Adrenal gland (tissue), 12 donors: Measurements from ENCODE around the gene TBX1. TPM values are rescaled to one million over a fixed set of nuclear protein-coding genes. Genes with fewer than 3 reads are reported as not detected.

ENCODE experiments used
- DNase-seq, 7 donors: peaks; one replicate each; pipeline ENCODE4 v3.0.0-alpha.2; 2019 to 2020
- H3K27ac ChIP-seq, 5 donors: fragments of 200-600 bp; sonication (generic) in 4 of 5; 1 replicate in 3 of 5; 2 replicates in 2 of 5; pipeline versions ENCODE4 v1.5.1 to v1.8.0; 2016 to 2020; ENCODE audit warnings: mild to moderate bottlenecking in 1 of 5
- H3K27me3 ChIP-seq: fragments of 200-600 bp; 2 replicates; pipeline ENCODE4 v1.8.0; 2021
- H3K36me3 ChIP-seq, 2 donors: fragments of 200-600 bp; replicated peaks in 1 of 2; 1 replicate in 1 of 2; 2 replicates in 1 of 2; pipeline versions ENCODE4 v1.5.1 to v1.8.0; 2018 to 2022
- H3K4me1 ChIP-seq, 2 donors: fragments of 200-600 bp; replicated peaks in 1 of 2; 1 replicate in 1 of 2; 2 replicates in 1 of 2; pipeline versions ENCODE4 v1.5.1 to v1.8.0; 2018 to 2021
- H3K4me3 ChIP-seq, 4 donors: fragments of 200-600 bp; sonication (generic) in 3 of 4; one replicate each; pipeline ENCODE4 v1.5.1; 2016 to 2018
- H3K9me3 ChIP-seq, 3 donors: fragments of 200-600 bp; sonication (generic) in 1 of 3; replicated peaks in 1 of 3; 1 replicate in 2 of 3; 2 replicates in 1 of 3; pipeline versions ENCODE4 v1.5.1 to v1.8.0; 2016 to 2021
- CTCF ChIP-seq, 6 experiments: fragments of 450-650 bp in 4 of 6; fragments of 200-600 bp in 2 of 6; sonication (generic) in 1 of 6; IDR thresholded peaks; 1 replicate in 5 of 6; 2 replicates in 1 of 6; pipeline versions ENCODE4 v1.5.1 to v1.8.0; 2016 to 2021; ENCODE audit warnings: antibody characterized with exemption in 6 of 6, mild to moderate bottlenecking in 2 of 6, moderate library complexity in 1 of 6
- POLR2A ChIP-seq, 2 donors: fragments of 450-650 bp; IDR thresholded peaks; one replicate each; pipeline ENCODE4 v1.6.1; 2017; ENCODE audit warnings: antibody characterized with exemption in 2 of 2, mild to moderate bottlenecking in 2 of 2, moderate library complexity in 1 of 2
- WGBS, 4 donors: extraction: QIAGEN DNeasy Blood & Tissue Kit in 2 of 4; methylation state at CpG; one replicate each; pipeline versions ENCODE4 v1.1.5 to v1.1.7; 2013 to 2017; 5-methylcytosine and 5-hydroxymethylcytosine counted together
- intact Hi-C, 2 donors: fragments of 100-400 bp; cut with DNase I; formaldehyde crosslinking; loops; one replicate each; pipeline versions ENCODE4 v1.14.1 to v1.15.0; 2022 to 2023
- polyA plus RNA-seq, 3 donors: library from polyadenylated mRNA; stranded (reverse); fragments of 200-250 nt in 2 of 3; fragments of 350-450 nt in 1 of 3; fragmentation: Illumina TruSeq in 1 of 3; extraction: RNeasy Lipid Tissue Mini Kit (QIAGEN cat#74804) in 1 of 3; gene quantifications; one replicate each; pipeline ENCODE4 v1.2.3, GENCODE V29; 2013 to 2014
- total RNA-seq, 9 donors: library from RNA; depleted of rRNA in 4 of 9; stranded (reverse); fragments of >200 nt in 4 of 9; fragments of 120-200 nt in 1 of 9; fragmentation: NEBNext Ultra II Directional in 1 of 9; extraction: Animal tissue kit (Norgen Biotek cat#: 25700) in 1 of 9; gene quantifications; one replicate each; pipeline versions ENCODE4 v1.1.0 to v1.2.4, GENCODE V29; 2013 to 2023
- donor health status: healthy with polysubstance abuse.
- donor health status: Bipolar disorder and iron deficiency.
- donor health status: DM: yes; HTN: yes; CAD: no.
- donor health status: DM: no; HTN: no; CAD: no.
- donor health status: DM: no; HTN: no; CAD: no.
- donor health status: DM: yes; HTN: yes; CAD: no.

Gene TBX1
- total and polyA plus RNA-seq, 12 donors = 0.11 to 10.1 (median 1.1) TPM; not detected in 3

DNA sequence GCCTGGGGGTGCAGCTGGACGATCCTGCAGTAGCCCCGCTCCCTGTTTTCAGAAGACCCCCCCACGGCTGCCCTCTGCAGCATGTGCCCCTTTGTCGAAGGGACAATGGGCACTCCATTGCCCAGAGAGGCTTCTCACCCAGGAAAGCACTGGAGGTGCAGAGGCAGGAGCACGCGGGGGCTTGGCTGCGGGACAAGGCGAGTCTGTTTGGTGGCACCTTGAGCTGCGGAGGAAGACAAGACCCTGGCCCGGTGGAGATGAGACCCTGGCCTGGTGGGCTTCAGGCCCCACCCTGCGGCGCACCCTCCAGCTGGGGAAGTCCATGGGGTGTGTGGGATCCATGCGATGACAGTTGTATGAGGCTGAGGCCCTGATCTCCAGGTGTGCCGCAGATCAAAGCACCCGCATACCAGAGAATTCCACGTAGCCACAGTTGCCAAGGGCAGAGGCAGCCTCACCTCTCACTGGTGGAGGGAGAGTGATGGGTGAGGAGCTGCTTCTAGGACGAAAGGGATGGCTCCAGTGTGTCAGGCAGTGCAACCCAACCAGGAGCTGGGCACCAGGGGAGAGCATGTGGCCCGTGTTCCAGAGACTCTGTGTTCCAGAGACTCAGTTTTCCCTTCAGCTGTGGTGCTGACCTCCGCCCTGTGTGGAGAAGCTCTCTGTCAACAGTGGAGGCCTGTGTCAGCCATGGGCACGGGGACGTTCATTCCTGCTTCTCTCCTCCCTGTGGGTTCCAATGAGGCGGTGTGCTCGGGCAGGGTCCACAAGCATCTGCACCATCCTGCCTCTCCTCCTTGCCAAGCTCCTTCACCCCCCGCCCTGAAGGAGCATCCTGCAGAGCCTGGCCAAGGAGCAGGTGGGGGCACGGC is 10.0 kb downstream of the TBX1 start:
- TF ChIP-seq CTCF (IDR thresholded peaks at IDR 0.05) = no peak
- no peak for TF ChIP-seq POLR2A (IDR thresholded peaks at IDR 0.05)
- no peak overlapping the region for H3K4me3 ChIP-seq
- 89 to 93% (median 91%) methylated on average over 17 to 25 of the region's 25 CpGs for WGBS, 4 donors
- intact Hi-C loops = no loop called here
- H3K27ac ChIP-seq = no peak overlapping the region
- peaks cover 50% of the 10 kb centered on the region for H3K27me3 ChIP-seq
- DNase-seq = no peak
- H3K4me1 ChIP-seq = peaks cover 6 to 11% of the 10 kb centered on the region in 2 donors
- H3K9me3 ChIP-seq = no peaks in the 10 kb centered on the region
- no peaks in the 10 kb centered on the region for H3K36me3 ChIP-seq

DNA sequence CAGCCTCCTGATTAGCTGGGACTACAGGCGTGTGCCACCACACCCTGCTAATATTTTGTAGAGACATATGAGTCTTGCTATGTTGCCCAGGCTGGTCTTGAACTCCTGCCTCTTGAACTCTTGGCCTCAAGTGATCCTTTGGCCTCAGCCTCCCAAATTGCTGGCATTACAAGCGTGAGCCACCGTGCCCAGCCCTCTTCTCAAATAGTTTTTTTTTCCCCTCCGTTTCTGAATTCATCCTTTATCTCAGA is 11.8 kb downstream of the TBX1 start:
- 72 to 83% (median 80%) methylated on average over 4 of the region's 4 CpGs for WGBS, 4 donors
- Histone ChIP-seq H3K4me3 (no peak overlapping the region), H3K27ac (no peak overlapping the region), H3K9me3 (no peaks in the 10 kb centered on the region), H3K4me1 (peaks cover 0 to 5% of the 10 kb centered on the region in 2 donors), H3K27me3 (peaks cover 34% of the 10 kb centered on the region), H3K36me3 (no peaks in the 10 kb centered on the region)
- TF ChIP-seq POLR2A (IDR thresholded peaks at IDR 0.05) (no peak), CTCF (IDR thresholded peaks at IDR 0.05) (no peak)
- intact Hi-C loops = no loop called here
- no peak for DNase-seq

DNA sequence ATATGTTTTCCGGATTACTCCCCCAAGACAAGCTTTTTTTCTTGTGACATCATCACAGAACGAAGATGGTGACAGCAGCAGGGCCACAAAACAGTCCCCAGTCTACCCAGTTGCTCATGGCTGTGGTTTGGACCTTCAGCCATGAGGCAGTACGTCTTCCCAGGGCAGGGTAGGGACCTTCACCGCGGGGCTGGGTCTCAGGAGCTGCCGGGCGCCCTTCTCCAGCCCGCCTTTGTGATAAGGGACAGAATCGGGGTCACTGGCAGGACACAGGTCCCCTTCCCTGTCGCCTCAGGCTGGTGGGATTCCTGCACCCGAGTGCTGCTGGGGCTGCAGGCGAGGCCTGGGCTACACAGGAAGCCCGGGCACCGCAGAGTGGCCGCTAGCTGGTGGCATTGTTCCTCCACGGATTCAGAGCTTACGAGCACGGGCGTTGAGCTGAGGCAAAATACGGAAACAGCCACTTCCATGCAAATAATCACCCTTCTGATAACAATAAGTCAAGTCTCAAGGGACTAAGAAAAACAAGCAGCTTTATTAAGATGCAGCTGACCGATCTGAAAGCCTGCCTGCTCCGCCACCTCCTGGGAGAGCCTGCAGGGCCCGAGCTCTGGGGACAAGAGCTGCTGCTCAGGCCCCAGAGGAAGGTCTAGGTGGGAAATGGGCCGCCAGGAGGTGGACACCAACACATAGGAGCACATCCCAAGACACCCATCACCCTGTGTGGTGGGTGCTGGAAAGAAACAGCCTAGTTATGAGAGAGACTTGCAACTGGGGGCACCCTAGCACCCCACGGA is 12.3 kb downstream of the TBX1 start:
- DNase-seq = no peak
- no peak for TF ChIP-seq CTCF (IDR thresholded peaks at IDR 0.05)
- TF ChIP-seq POLR2A (IDR thresholded peaks at IDR 0.05) = no peak
- WGBS, 4 donors = 71 to 83% (median 78%) methylated on average over 19 to 25 of the region's 25 CpGs
- no peaks in the 10 kb centered on the region for H3K9me3 ChIP-seq
- H3K36me3 ChIP-seq = no peaks in the 10 kb centered on the region
- intact Hi-C loops = no loop called here
- no peak overlapping the region for H3K4me3 ChIP-seq
- H3K27me3 ChIP-seq = peaks cover 30% of the 10 kb centered on the region
- H3K27ac ChIP-seq = no peak overlapping the region
- H3K4me1 ChIP-seq = no peaks in the 10 kb centered on the region

GRCh38 chr22:19773470-19774040 is 13.0 kb downstream of the TBX1 start:
- no peak for DNase-seq
- peaks cover 23% of the 10 kb centered on the region for H3K27me3 ChIP-seq
- H3K4me1 ChIP-seq = no peaks in the 10 kb centered on the region
- no peaks in the 10 kb centered on the region for H3K36me3 ChIP-seq
- 82 to 88% (median 84%) methylated on average over 6 to 9 of the region's 9 CpGs; no CpG with 5 or more reads in 1 of the 4 donors for WGBS, 4 donors
- no peak overlapping the region for H3K27ac ChIP-seq
- TF ChIP-seq POLR2A (IDR thresholded peaks at IDR 0.05) = no peak
- TF ChIP-seq CTCF (IDR thresholded peaks at IDR 0.05) = no peak
- intact Hi-C loops = no loop called here
- H3K9me3 ChIP-seq = no peaks in the 10 kb centered on the region
- H3K4me3 ChIP-seq = no peak overlapping the region
